ENCODE measurements around the gene ACER3. TPM values are rescaled to one million over a fixed set of nuclear protein-coding genes. Genes with fewer than 3 reads are reported as not detected.

The ACER3 gene
- total RNA-seq, 1 donor from 2014 or later: 27.6 TPM

DNA sequence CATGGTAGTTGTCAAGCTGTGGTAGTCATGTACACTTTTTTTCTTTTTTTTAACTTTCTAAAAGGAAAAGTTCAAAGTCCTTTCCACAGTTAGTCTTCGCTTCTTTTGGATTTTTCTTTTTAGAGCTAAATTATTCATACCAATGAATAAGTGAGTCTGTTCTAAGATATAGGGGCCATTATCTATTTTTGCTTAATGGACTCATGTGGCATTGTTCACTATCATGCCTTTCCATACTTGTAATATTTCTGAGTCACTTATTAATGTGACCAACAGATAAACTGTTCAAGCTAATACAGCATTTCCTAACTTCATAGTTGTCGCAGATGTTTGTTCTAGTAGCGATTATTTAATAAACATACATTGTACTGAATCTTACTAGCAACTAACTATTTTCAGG, 165.5 kb downstream of the ACER3 start:
- Histone ChIP-seq H3K36me3 (ENCODE audit: control insufficient read depth, insufficient read depth, low read length) (no peaks in the 10 kb centered on the region), H3K27me3 (ENCODE audit: control insufficient read depth, insufficient read depth, low read length) (peaks cover 2% of the 10 kb centered on the region), H3K4me3 (ENCODE audit: low read depth, low read length) (no peak overlapping the region)
- no peak for DNase-seq (ENCODE audit: low read depth)
- TF ChIP-seq, protein P1, sequence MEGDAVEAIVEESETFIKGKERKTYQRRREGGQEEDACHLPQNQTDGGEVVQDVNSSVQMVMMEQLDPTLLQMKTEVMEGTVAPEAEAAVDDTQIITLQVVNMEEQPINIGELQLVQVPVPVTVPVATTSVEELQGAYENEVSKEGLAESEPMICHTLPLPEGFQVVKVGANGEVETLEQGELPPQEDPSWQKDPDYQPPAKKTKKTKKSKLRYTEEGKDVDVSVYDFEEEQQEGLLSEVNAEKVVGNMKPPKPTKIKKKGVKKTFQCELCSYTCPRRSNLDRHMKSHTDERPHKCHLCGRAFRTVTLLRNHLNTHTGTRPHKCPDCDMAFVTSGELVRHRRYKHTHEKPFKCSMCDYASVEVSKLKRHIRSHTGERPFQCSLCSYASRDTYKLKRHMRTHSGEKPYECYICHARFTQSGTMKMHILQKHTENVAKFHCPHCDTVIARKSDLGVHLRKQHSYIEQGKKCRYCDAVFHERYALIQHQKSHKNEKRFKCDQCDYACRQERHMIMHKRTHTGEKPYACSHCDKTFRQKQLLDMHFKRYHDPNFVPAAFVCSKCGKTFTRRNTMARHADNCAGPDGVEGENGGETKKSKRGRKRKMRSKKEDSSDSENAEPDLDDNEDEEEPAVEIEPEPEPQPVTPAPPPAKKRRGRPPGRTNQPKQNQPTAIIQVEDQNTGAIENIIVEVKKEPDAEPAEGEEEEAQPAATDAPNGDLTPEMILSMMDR (IDR thresholded peaks at IDR 0.05; ENCODE audit: insufficient read depth, low read length, poor library complexity, severe bottlenecking): no peak

DNA sequence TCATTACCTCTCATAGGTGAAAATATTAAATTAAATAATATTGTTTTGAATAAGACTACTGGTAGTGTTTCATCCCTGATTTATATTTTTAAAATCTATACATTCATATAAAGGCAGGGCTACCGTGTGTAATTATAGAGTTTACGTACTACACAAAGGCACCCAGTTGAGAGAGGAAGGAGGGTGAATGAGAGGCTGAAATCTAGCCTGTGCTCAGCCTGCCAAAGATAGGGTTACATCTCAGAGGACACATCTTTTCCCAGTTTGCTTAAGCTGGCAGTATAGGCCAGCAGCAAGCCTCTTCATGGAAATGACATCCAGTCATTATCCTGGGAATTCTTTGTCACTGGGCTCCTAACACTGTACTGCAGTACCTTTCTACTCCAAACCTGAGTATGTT, 166.0 kb downstream of the ACER3 start:
- peaks cover 2% of the 10 kb centered on the region for H3K27me3 ChIP-seq (ENCODE audit: control insufficient read depth, insufficient read depth, low read length)
- no peak overlapping the region for H3K4me3 ChIP-seq (ENCODE audit: low read depth, low read length)

DNA sequence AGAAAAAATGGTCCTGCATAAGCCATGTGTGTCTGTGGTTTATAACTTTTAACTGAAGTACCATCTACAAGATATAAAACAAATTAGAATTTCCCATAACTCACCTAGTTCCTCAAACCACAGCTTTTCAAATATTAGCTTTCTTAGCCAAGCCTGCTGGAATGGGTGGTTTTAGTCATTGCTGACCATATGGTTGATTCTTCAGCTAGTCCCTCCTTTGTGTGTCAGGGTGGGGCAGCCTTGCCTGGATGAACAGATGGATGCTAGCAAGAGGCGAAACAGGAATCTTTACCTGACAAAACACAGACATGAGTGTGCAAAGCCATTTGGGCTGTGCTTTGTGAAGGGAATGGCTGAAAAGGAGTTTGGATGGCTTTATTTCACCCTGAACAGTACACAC, 166.6 kb downstream of the ACER3 start:
- Histone ChIP-seq H3K27me3 (ENCODE audit: control insufficient read depth, insufficient read depth, low read length) (peaks cover 2% of the 10 kb centered on the region), H3K36me3 (ENCODE audit: control insufficient read depth, insufficient read depth, low read length) (no peaks in the 10 kb centered on the region), H3K4me3 (ENCODE audit: low read depth, low read length) (no peak overlapping the region)
- no peak for DNase-seq (ENCODE audit: low read depth)
- TF ChIP-seq, protein P1 (IDR thresholded peaks at IDR 0.05; ENCODE audit: insufficient read depth, low read length, poor library complexity, severe bottlenecking): no peak

More for the DNA sequence above, 166.0 kb downstream of the ACER3 start:
- no peak for DNase-seq (ENCODE audit: low read depth)
- no peaks in the 10 kb centered on the region for H3K36me3 ChIP-seq (ENCODE audit: control insufficient read depth, insufficient read depth, low read length)
- TF ChIP-seq, protein P1 (IDR thresholded peaks at IDR 0.05; ENCODE audit: insufficient read depth, low read length, poor library complexity, severe bottlenecking): no peak

DNA sequence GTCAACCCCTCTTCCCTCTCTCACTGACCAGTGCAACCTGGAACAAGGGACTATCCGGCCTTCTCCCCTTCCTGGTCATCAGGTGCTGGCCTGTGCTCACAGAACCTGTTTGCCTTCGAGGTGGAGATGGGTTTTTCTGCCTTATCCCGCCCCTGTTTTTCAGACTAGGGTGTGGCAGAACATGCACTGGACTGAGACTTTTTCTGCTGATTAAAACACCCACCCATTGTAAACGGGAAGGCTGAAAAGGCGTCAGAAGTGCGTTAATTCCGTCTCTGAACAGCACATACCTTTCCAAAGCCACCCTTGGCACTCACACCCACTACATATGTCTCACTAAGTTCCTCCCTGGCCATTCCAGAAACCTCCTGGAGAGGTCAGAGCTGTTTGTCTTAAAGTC, 169.1 kb downstream of the ACER3 start:
- TF ChIP-seq, protein P1 (IDR thresholded peaks at IDR 0.05; ENCODE audit: insufficient read depth, low read length, poor library complexity, severe bottlenecking): no peak
- H3K27me3 ChIP-seq (ENCODE audit: control insufficient read depth, insufficient read depth, low read length): peaks cover 2% of the 10 kb centered on the region
- DNase-seq (ENCODE audit: low read depth): no peak
- H3K36me3 ChIP-seq (ENCODE audit: control insufficient read depth, insufficient read depth, low read length): no peaks in the 10 kb centered on the region
- H3K4me3 ChIP-seq (ENCODE audit: low read depth, low read length): no peak overlapping the region

DNA sequence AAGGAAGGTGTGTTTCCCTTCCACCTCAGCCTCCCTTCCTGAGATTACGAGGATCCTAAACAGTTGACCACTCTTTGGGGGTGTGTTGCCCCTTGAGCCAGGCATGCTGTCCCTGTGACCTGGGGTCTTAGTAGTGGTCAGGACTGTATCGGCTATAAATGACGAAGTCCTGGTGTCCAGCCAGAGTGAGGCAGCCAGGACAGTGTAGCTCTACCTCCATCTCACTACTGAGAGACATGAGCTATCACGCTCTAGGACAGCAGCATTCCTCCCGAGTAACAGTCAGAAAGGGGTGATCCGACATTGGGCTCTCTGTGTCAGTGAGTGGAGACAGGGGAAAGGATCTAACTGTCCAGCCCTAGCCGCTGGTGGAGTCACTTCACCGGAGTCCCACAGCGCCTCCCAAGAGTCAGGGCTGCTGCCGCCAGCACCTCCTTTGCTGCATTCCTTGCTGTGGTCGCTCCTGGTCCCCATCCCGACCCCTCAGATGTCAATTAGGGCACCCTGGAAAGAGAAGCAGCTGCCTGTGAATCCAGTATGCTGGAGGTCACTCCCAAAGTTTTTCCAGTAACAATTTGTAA, 170.2 kb downstream of the ACER3 start:
- no peaks in the 10 kb centered on the region for H3K36me3 ChIP-seq (ENCODE audit: control insufficient read depth, insufficient read depth, low read length)
- H3K4me3 ChIP-seq (ENCODE audit: low read depth, low read length): no peak overlapping the region
- peaks cover 5% of the 10 kb centered on the region for H3K27me3 ChIP-seq (ENCODE audit: control insufficient read depth, insufficient read depth, low read length)
- no peak for DNase-seq (ENCODE audit: low read depth)
- TF ChIP-seq, protein P1 (IDR thresholded peaks at IDR 0.05; ENCODE audit: insufficient read depth, low read length, poor library complexity, severe bottlenecking): no peak

DNA sequence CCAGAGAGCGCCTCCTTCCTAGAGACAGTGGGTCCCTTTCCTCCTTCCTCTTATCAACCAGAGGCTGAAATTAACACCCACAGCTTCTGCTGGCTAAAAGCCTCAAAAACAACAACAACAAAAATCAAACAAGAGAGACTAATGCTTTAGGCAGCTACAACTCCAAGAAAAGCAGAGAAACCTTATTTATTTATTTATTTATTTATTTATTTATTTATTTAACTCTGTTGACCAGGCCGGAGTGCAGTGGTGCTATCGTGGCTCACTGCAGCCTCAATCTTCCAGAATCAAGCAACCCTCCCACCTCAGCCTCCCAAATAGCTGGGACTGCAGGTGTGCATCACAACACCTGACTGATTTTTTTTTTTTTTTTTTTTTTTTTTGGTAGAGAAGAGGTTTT, 170.9 kb downstream of the ACER3 start:
- H3K4me3 ChIP-seq (ENCODE audit: low read depth, low read length): no peak overlapping the region
- DNase-seq (ENCODE audit: low read depth): no peak
- peaks cover 5% of the 10 kb centered on the region for H3K27me3 ChIP-seq (ENCODE audit: control insufficient read depth, insufficient read depth, low read length)
- no peaks in the 10 kb centered on the region for H3K36me3 ChIP-seq (ENCODE audit: control insufficient read depth, insufficient read depth, low read length)
- TF ChIP-seq, protein P1 (IDR thresholded peaks at IDR 0.05; ENCODE audit: insufficient read depth, low read length, poor library complexity, severe bottlenecking): no peak
